Fibroblast of villous mesenchyme (primary cell): ENCODE measurements around the gene DIAPH1. TPM values are rescaled to one million over a fixed set of nuclear protein-coding genes. Genes with fewer than 3 reads are reported as not detected.
A peak's percentile ranks its signal among the peaks of the same experiment; 100 is the strongest.
"Not testable (repeated sequence)": the region's sequence is repeated elsewhere in the genome, so short reads cannot be mapped to it uniquely, and the experiment has no call there.

ENCODE experiments used
- DNase-seq: peaks from one replicate; pipeline ENCODE4 v3.0.0-alpha.2; 2010; ENCODE audit warnings: low read depth
- H3K4me3 ChIP-seq: 2 replicates; pipeline ENCODE4 v1.5.1; 2011; ENCODE audit warnings: low read depth, mild to moderate bottlenecking, low read length
- total RNA-seq: library from RNA; depleted of rRNA; stranded (reverse); fragments of >200 nt; gene quantifications from 2 replicates; pipeline ENCODE4 v1.2.3, GENCODE V29; 2012
- TF ChIP-seq, protein P1 (sequence below): IDR thresholded peaks from 2 replicates; pipeline ENCODE4 v1.5.1; 2012; ENCODE audit warnings: low read depth, mild to moderate bottlenecking, low read length; ENCODE audit not compliant: insufficient read depth

The DIAPH1 gene
- total RNA-seq, 1 donor = 26.8 TPM

DNA sequence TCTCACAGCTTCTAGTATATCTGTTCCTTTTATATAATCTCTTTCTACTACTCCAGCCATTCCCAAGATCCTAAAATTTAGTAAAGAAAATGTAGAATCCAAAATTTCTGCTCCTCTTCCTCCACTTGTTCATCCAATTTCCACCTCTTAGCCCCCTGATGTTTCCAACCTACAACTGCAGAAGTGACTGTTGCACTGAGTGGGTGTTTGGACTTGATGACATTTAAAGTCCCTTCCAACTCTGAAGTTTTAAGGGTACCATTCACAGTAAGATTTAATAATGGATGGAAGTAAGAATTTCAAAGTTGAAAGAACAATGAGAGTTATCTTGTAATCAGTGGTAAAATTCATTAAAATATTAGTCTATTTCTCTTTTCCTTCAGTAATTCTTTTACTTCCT lies 5.5 kb downstream of the DIAPH1 start:
- H3K4me3 ChIP-seq = no peak overlapping the region
- TF ChIP-seq, protein P1, sequence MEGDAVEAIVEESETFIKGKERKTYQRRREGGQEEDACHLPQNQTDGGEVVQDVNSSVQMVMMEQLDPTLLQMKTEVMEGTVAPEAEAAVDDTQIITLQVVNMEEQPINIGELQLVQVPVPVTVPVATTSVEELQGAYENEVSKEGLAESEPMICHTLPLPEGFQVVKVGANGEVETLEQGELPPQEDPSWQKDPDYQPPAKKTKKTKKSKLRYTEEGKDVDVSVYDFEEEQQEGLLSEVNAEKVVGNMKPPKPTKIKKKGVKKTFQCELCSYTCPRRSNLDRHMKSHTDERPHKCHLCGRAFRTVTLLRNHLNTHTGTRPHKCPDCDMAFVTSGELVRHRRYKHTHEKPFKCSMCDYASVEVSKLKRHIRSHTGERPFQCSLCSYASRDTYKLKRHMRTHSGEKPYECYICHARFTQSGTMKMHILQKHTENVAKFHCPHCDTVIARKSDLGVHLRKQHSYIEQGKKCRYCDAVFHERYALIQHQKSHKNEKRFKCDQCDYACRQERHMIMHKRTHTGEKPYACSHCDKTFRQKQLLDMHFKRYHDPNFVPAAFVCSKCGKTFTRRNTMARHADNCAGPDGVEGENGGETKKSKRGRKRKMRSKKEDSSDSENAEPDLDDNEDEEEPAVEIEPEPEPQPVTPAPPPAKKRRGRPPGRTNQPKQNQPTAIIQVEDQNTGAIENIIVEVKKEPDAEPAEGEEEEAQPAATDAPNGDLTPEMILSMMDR = no peak
- no peak for DNase-seq

DNA sequence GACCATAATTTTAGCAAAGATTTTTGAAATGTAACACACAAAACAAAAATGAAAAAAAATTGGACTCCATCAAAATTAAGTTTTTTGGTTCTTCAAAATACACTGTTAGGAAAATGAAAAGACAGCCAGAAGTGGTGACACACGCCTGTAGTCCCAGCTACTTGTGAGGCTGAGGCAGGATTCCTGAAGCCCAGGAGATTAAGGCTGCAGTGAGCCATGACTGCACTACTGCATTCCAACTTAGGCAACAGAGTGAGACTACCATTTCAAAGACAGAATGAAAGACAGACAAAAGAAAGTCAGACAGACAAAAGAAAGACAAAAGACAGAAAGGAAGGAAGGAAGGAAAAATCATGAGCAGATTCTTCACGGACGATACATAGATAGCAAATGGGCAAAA lies 7.5 kb downstream of the DIAPH1 start:
- TF ChIP-seq, protein P1 = no peak

DNA sequence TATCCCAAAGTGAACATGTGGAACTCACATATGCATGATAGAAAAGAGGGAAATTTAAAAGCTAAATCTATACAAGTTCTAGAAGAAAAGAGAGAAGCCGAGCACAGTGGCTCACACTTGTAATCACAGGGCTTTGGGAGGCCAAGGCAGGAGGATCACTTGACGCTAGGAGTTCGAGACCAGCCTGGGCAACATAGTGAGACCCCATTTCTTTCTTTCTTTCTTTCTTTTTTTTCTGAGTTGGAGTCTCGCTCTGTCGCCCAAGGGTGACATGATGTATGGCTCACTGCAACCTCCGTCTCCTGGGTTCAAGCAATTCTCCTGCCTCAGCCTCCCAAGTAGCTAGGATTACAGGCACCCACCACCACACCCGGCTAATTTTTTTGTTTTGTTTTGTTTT lies 8.9 kb downstream of the DIAPH1 start:
- DNase-seq, H3K4me3 ChIP-seq: not testable (repeated sequence)

More for the DNA sequence above, 7.5 kb downstream of the DIAPH1 start:
- no peak for DNase-seq
- H3K4me3 ChIP-seq = no peak overlapping the region

DNA sequence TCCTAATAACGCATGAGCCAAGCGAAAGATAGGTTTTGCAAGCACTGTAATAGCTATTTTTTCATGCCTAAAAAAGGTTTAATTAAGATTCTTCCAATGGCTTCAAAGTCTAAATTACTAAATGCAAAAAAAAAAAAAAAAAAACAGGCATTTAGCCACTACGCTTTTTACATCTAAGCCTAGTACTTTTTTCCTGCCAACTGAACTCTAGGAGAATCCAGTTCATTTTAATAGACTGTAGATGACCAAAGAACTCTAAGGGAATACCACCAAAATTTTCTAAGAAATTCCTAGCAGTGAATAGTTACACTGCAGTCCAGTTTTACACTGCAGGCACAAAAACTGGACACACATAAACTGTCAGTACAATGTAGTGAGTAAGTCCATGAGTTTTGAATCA lies 9.8 kb downstream of the DIAPH1 start:
- DNase-seq = no peak
- H3K4me3 ChIP-seq = no peak overlapping the region
- TF ChIP-seq, protein P1 = no peak

DNA sequence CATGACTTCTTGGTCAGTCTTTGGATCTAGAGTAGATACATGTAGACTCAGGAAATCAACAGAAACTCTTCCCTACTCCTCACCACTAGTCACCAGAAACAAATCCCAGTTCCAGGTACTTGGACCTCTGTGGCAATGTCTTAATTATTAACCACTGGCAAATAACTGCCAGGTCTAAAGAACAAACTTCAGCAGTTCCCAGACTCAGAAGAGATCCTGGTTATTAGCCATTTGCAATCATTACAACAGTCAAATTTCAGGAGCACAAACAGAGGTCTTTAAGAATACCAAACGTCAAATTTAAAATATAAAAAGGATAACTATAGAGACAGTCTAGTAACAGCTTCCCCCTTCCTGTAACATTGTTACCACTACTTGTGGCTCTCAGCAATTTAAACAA lies 10.2 kb downstream of the DIAPH1 start:
- H3K4me3 ChIP-seq = no peak overlapping the region
- TF ChIP-seq, protein P1 = no peak
- DNase-seq = no peak

DNA sequence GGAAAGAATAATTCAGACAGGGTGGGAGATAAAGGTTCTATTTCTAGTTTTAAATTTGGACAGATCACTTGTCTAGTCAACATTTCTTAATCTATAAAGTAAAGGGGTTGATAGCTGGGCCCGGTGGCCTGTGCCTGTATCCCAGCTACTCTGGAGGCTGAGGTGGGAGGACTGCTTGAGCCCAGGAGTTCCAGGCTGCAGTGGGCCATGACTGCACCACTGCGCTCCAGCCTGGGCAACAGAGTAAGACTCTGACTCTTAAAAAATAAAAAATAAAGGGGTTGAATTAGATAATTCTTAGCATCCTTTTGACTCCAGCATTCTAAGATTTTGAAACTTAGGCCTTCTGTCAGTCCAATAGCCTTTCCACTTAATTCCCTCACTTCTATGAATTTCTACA lies 10.8 kb downstream of the DIAPH1 start:
- TF ChIP-seq, protein P1 = no peak
- DNase-seq = no peak
- H3K4me3 ChIP-seq = no peak overlapping the region

DNA sequence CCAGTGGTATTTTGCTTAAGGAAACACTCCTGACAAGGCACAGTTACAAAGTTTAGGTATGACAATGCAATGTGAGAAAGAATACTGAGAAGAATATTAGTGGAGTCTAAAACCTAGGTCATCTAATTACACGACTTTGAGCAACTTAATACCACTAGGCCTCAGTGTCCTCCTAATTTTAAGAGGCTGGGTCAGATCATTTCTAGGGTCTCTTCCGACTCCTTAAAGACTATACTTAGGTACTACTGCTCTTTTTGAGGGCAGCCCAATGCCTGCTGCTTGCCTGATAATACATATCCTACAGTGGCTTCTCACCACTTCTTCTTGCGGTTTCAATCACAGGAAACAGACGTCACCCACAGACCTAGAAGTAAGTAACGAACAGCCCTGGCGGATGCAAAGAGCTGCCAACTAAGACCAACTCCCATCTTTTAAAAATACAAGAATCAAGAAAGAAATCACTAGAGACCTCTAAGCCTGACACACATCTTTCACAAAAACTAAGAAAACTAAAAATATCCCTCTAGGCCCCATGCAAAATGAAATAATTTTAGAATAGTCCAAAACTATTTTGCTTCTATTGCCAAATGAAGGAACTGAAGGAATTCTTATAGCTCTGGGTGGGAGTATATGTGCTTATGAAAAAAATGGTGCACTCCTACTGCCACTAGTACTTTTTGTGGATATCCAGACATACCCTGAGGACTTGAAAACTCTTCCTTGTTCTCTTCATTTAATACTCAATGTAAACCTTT lies 13.1 kb downstream of the DIAPH1 start:
- DNase-seq = peak; percentile 62
- TF ChIP-seq, protein P1 = no peak
- H3K4me3 ChIP-seq = no peak overlapping the region
